Measurements from ENCODE around the gene IL11. TPM values are rescaled to one million over a fixed set of nuclear protein-coding genes. Genes with fewer than 3 reads are reported as not detected.

Gene IL11
- total and polyA plus RNA-seq, 2 of the 8 experiments (the other 6 are each of a cell fraction or from before 2014, with no cell fraction given): 1.7 to 2.8 TPM

- H3K27ac ChIP-seq (ENCODE audit: low read depth, low read length): no peak overlapping the region
- H3K18ac ChIP-seq (ENCODE audit: extremely low read depth, low read length): peak overlapping the region; percentile 60
- no peak overlapping the region for H2BK5ac ChIP-seq (ENCODE audit: low read depth, low read length)
- peak overlapping the region; percentile 91 for H3K4ac ChIP-seq (replicated peaks; ENCODE audit: insufficient read length, low read depth, low read length)
- H2BK20ac ChIP-seq (ENCODE audit: low read length): no peak overlapping the region
- H3K4me2 ChIP-seq (ENCODE audit: insufficient read depth in 1 of 2, low read depth in 2 of 2, low read length in 2 of 2): peak overlapping the region; percentile 58 to 72
- peak overlapping the region; percentile 43; the same call in 1 of the 2 replicates for H2BK12ac ChIP-seq (ENCODE audit: low read depth, low read length)
- TF ChIP-seq HDAC2 (IDR thresholded peaks at IDR 0.05; ENCODE audit: borderline replicate concordance in 1 of 2, low read depth in 2 of 2, low read length in 2 of 2) (0 out of 4 replicates have a peak, but pooled peaks of 1 of the 2 experiments have one; percentile 2), EGR1 (IDR thresholded peaks at IDR 0.05; ENCODE audit: borderline replicate concordance, low read depth, low read length) (peak; percentile 87), KDM4A (IDR thresholded peaks at IDR 0.05; ENCODE audit: low read depth, low read length, severe bottlenecking) (peak; percentile 61), TAF1 (IDR thresholded peaks at IDR 0.05; ENCODE audit: low read depth, low read length) (no peak)
- TF ChIP-seq, protein P1, sequence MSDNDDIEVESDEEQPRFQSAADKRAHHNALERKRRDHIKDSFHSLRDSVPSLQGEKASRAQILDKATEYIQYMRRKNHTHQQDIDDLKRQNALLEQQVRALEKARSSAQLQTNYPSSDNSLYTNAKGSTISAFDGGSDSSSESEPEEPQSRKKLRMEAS (IDR thresholded peaks at IDR 0.05): 0 out of 2 replicates have a peak, but pooled peaks have one; percentile 18
- no peaks in the 10 kb centered on the region for H3K79me2 ChIP-seq (ENCODE audit: control insufficient read depth in 1 of 2, insufficient read depth in 2 of 2, low read length in 2 of 2)
- peak overlapping the region; percentile 21 for H2BK120ac ChIP-seq (replicated peaks; ENCODE audit: low read depth, low read length)
- POLR2A ChIA-PET (ENCODE audit: partially characterized antibody): interaction anchor here (0.9 to 7.1 kb wide), 13 partner anchors 8 to 110 kb away, joined by 3 to 58 read pairs (median 5); partner anchors contain the start of genes KMT5C, RPL28, TMEM190 and TMEM238
- no peak overlapping the region for H2AK5ac ChIP-seq (ENCODE audit: low read depth, low read length)
- H3K9ac ChIP-seq (replicated peaks in 1 of 4; ENCODE audit: extremely low read depth in 1 of 4, low read depth in 3 of 4, low read length in 3 of 4): no peak overlapping the region
- DNase-seq (ENCODE audit: low read depth in 1 of 2, low spot score in 2 of 2) (no peak), FAIRE-seq (no peak)
- no peak overlapping the region for H3K23ac ChIP-seq (ENCODE audit: insufficient read length)
- no peak overlapping the region for H4K91ac ChIP-seq (replicated peaks; ENCODE audit: insufficient read length, low read length)
- no peaks in the 10 kb centered on the region for H3K79me1 ChIP-seq (ENCODE audit: low read depth, low read length)
- no peak overlapping the region for H4K5ac ChIP-seq (ENCODE audit: insufficient read length, low read depth, low read length)
- no peaks in the 10 kb centered on the region for H3K36me3 ChIP-seq (ENCODE audit: control insufficient read depth in 2 of 4, insufficient read depth in 4 of 4, low read length in 3 of 4)
- H4K8ac ChIP-seq (ENCODE audit: extremely low read depth, insufficient read depth, low read length): peak overlapping the region; percentile 90; the same call in 1 of the 2 replicates
- peak overlapping the region; percentile 46; the same call in 1 of the 2 replicates for H2BK15ac ChIP-seq (ENCODE audit: low read length)
- H3K56ac ChIP-seq (replicated peaks; ENCODE audit: insufficient read length, low read depth, low read length): no peak overlapping the region
- H3K4me1 ChIP-seq (replicated peaks in 1 of 4; ENCODE audit: control insufficient read depth in 3 of 4, insufficient read depth in 4 of 4, low read length in 3 of 4): peaks cover 0 to 28% (median 20%) of the 10 kb centered on the region in 4 experiments; a peak in 6 of 7 replicates
- H4K20me1 ChIP-seq (replicated peaks in 1 of 2; ENCODE audit: control insufficient read depth in 1 of 2, insufficient read depth in 2 of 2, low read length in 2 of 2): no peaks in the 10 kb centered on the region
- peaks cover 10% of the 10 kb centered on the region; the same call in 1 of the 2 replicates for H3K23me2 ChIP-seq (ENCODE audit: low read depth, low read length)
- peaks cover 16 to 51% (median 43%) of the 10 kb centered on the region in 4 experiments for H3K27me3 ChIP-seq (replicated peaks in 1 of 4; ENCODE audit: control insufficient read depth in 3 of 4, extremely low read depth in 1 of 4, insufficient read depth in 3 of 4, low read length in 3 of 4)
- peak overlapping the region; percentile 24 to 67 (median 43); a peak in 6 of 8 replicates for H3K4me3 ChIP-seq (ENCODE audit: extremely low read depth in 1 of 4, insufficient read depth in 2 of 4, low read depth in 3 of 4, low read length in 4 of 4)
- H3K9me3 ChIP-seq (ENCODE audit: insufficient read depth in 2 of 2, low read depth in 1 of 2, low read length in 1 of 2): no peaks in the 10 kb centered on the region
- CTCF ChIA-PET (ENCODE audit: partially characterized antibody): interaction anchor here (0.6 to 1.5 kb wide), 15 partner anchors 10 to 164 kb away, joined by 3 to 8 read pairs (median 3); no protein-coding TSS in a partner anchor
- H3K14ac ChIP-seq (ENCODE audit: insufficient read length): no peak overlapping the region
- H2AFZ ChIP-seq (ENCODE audit: low read length): no peak overlapping the region
- WGBS, 2 experiments (ENCODE audit: extremely low coverage in 1 of 2, insufficient coverage in 1 of 2, insufficient read length in 1 of 2, insufficient replicate concordance in 2 of 2, low coverage in 1 of 2, low lambda C conversion rate in 2 of 2, missing lambda C conversion rate in 1 of 2): 26% methylated on average over 32 of the region's 54 CpGs; no CpG with 5 or more reads in 1 of the 2 experiments
These were observed 1.3 kb downstream of the IL11 start for GRCh38 chr19:55368701-55369563.
